GM15510 (cell line): Measurements from ENCODE around the gene HIC2.
"Not testable (repeated sequence)": the region's sequence is repeated elsewhere in the genome, so short reads cannot be mapped to it uniquely, and the experiment has no call there.

ENCODE experiments used
- POLR2A ChIP-seq: IDR thresholded peaks from 3 replicates; pipeline ENCODE4 v1.6.1; 2011; ENCODE audit warnings: borderline replicate concordance; ENCODE audit not compliant: insufficient read length; ENCODE audit errors: extremely low read depth

The HIC2 gene

GRCh38 chr22:21449531-21450319 lies 32.6 kb downstream of the HIC2 start:
- no peak for TF ChIP-seq POLR2A

GRCh38 chr22:21450320-21450831 lies 33.2 kb downstream of the HIC2 start:
- TF ChIP-seq POLR2A: no peak

- TF ChIP-seq POLR2A: no peak
Observed at GRCh38 chr22:21450858-21451353, 33.7 kb downstream of the HIC2 start.

GRCh38 chr22:21451545-21452520 lies 34.7 kb downstream of the HIC2 start:
- TF ChIP-seq POLR2A: no peak

GRCh38 chr22:21455334-21456089 lies 38.3 kb downstream of the HIC2 start:
- no peak for TF ChIP-seq POLR2A

- no peak for TF ChIP-seq POLR2A
Observed at GRCh38 chr22:21457023-21457787, 40.0 kb downstream of the HIC2 start.

GRCh38 chr22:21467337-21468193 lies 50.4 kb downstream of the HIC2 start, which contains the start of gene TMEM191C:
TSS of gene TMEM191C (plus strand) at chr22:21467387. CDS start at chr22:21467460, 73 bp downstream.
- not testable (repeated sequence) for TF ChIP-seq POLR2A
